H1 (cell line): Measurements from ENCODE around the gene PLCB1. TPM values are rescaled to one million over a fixed set of nuclear protein-coding genes. Genes with fewer than 3 reads are reported as not detected.

Experiments
- CTCF ChIA-PET: fragments of 300-600 bp; sonication (Branson Sonifier 250); formaldehyde crosslinking; loops from one replicate; lab custom pipeline; 2021; ENCODE audit not compliant: partially characterized antibody; lab: Charles Lee
- POLR2A ChIA-PET: fragments of 300-600 bp; sonication (Branson Sonifier 250); formaldehyde crosslinking; loops from one replicate; lab custom pipeline; 2021; ENCODE audit warnings: inconsistent platforms; ENCODE audit not compliant: partially characterized antibody; lab: Charles Lee
- DNase-seq, 2 experiments: peaks; one replicate each; pipeline versions ENCODE4 v3.0.0 to v3.0.0-alpha.2; 2010 to 2022; ENCODE audit warnings: low spot score in 2 of 2, low read depth in 1 of 2, mixed read lengths in 1 of 2
- FAIRE-seq: peaks from 2 replicates; lab custom pipeline; 2011; peaks lifted over from hg19 to GRCh38; lab: Jason Lieb, UNC
- H2AFZ ChIP-seq: 2 replicates; pipeline ENCODE4 v1.8.1; 2012; ENCODE audit warnings: low read length, inconsistent platforms
- H2AK5ac ChIP-seq: 2 replicates; pipeline ENCODE4 v1.6.1; 2013; ENCODE audit warnings: low read depth, low read length
- H2BK120ac ChIP-seq: replicated peaks from 2 replicates; pipeline ENCODE3; 2013; ENCODE audit warnings: low read depth, low read length, inconsistent platforms
- H2BK12ac ChIP-seq: 2 replicates; pipeline ENCODE4 v1.6.1; 2013; ENCODE audit warnings: low read depth, low read length
- H2BK15ac ChIP-seq: 2 replicates; pipeline ENCODE4 v1.6.1; 2013; ENCODE audit warnings: low read length
- H2BK20ac ChIP-seq: 2 replicates; pipeline ENCODE4 v1.6.1; 2013; ENCODE audit warnings: low read length
- H2BK5ac ChIP-seq: 2 replicates; pipeline ENCODE4 v1.6.1; 2013; ENCODE audit warnings: low read depth, low read length
- H3K14ac ChIP-seq: 2 replicates; pipeline ENCODE4 v1.6.1; 2013; ENCODE audit warnings: inconsistent platforms; ENCODE audit not compliant: insufficient read length
- H3K18ac ChIP-seq: 2 replicates; pipeline ENCODE4 v1.6.1; 2013; ENCODE audit warnings: low read length; ENCODE audit errors: extremely low read depth
- H3K23ac ChIP-seq: 2 replicates; pipeline ENCODE4 v1.6.1; 2013; ENCODE audit warnings: inconsistent platforms; ENCODE audit not compliant: insufficient read length
- H3K23me2 ChIP-seq: 2 replicates; pipeline ENCODE4 v1.6.1; 2013; ENCODE audit warnings: low read depth, low read length
- H3K27ac ChIP-seq: 2 replicates; pipeline ENCODE4 v1.6.1; 2011; ENCODE audit warnings: low read depth, low read length, inconsistent platforms
- H3K27me3 ChIP-seq, 4 experiments: replicated peaks in 1 of 4; 1 replicate in 1 of 4; 2 replicates in 3 of 4; pipeline versions ENCODE4 v1.6.1 to v1.8.1; 2011 to 2013; ENCODE audit warnings: low read length in 3 of 4, mild to moderate bottlenecking in 3 of 4, inconsistent platforms in 2 of 4, mixed read lengths in 2 of 4, moderate library complexity in 1 of 4; ENCODE audit not compliant: control insufficient read depth in 3 of 4, insufficient read depth in 3 of 4; ENCODE audit errors: extremely low read depth in 1 of 4
- H3K36me3 ChIP-seq, 4 experiments: 2 replicates each; pipeline versions ENCODE4 v1.6.1 to v1.8.1; 2011 to 2013; ENCODE audit warnings: mild to moderate bottlenecking in 4 of 4, low read length in 3 of 4, moderate library complexity in 2 of 4, control low read depth in 1 of 4, inconsistent platforms in 1 of 4; ENCODE audit not compliant: insufficient read depth in 4 of 4, control insufficient read depth in 2 of 4
- H3K4ac ChIP-seq: replicated peaks from 2 replicates; pipeline ENCODE3; 2013; ENCODE audit warnings: low read length, low read depth, mixed read lengths, inconsistent platforms; ENCODE audit not compliant: insufficient read length
- H3K4me1 ChIP-seq, 4 experiments: replicated peaks in 1 of 4; 1 replicate in 1 of 4; 2 replicates in 3 of 4; pipeline versions ENCODE4 v1.6.1 to v1.8.1; 2011 to 2013; ENCODE audit warnings: low read length in 3 of 4, inconsistent platforms in 2 of 4, mixed read lengths in 1 of 4; ENCODE audit not compliant: insufficient read depth in 4 of 4, control insufficient read depth in 3 of 4
- H3K4me2 ChIP-seq, 2 experiments: 2 replicates each; pipeline versions ENCODE4 v1.6.1 to v1.8.1; 2011 to 2013; ENCODE audit warnings: low read depth in 2 of 2, low read length in 2 of 2, control low read depth in 1 of 2, inconsistent platforms in 1 of 2, mild to moderate bottlenecking in 1 of 2; ENCODE audit not compliant: insufficient read depth in 1 of 2
- H3K4me3 ChIP-seq, 4 experiments: fragments of 200-600, 300-600 bp in 1 of 4; sonication (generic), shearing (Covaris generic), sonication (Bioruptor Twin) in 1 of 4; 2 replicates each; pipeline versions ENCODE4 v1.5.1 to v1.8.1; 2011 to 2016; ENCODE audit warnings: low read length in 4 of 4, low read depth in 3 of 4, control low read depth in 2 of 4, inconsistent platforms in 2 of 4, mild to moderate bottlenecking in 2 of 4, mixed read lengths in 1 of 4, moderate library complexity in 1 of 4; ENCODE audit not compliant: insufficient read depth in 2 of 4; ENCODE audit errors: extremely low read depth in 1 of 4
- H3K56ac ChIP-seq: replicated peaks from 2 replicates; pipeline ENCODE3; 2013; ENCODE audit warnings: low read depth, mild to moderate bottlenecking, mixed read lengths, low read length, inconsistent platforms; ENCODE audit not compliant: insufficient read length
- H3K79me1 ChIP-seq: 2 replicates; pipeline ENCODE4 v1.6.1; 2013; ENCODE audit warnings: low read depth, low read length, control low read depth
- H3K79me2 ChIP-seq, 2 experiments: 2 replicates each; pipeline versions ENCODE4 v1.6.1 to v1.8.1; 2012 to 2013; ENCODE audit warnings: low read length in 2 of 2, mild to moderate bottlenecking in 2 of 2, inconsistent platforms in 1 of 2; ENCODE audit not compliant: insufficient read depth in 2 of 2, control insufficient read depth in 1 of 2
- H3K9ac ChIP-seq, 4 experiments: replicated peaks in 1 of 4; 1 replicate in 1 of 4; 2 replicates in 3 of 4; pipeline versions ENCODE4 v1.6.1 to v1.8.1; 2011 to 2013; ENCODE audit warnings: low read depth in 3 of 4, low read length in 3 of 4, control low read depth in 2 of 4, mild to moderate bottlenecking in 2 of 4, moderate library complexity in 2 of 4, inconsistent platforms in 1 of 4; ENCODE audit errors: extremely low read depth in 1 of 4
- H3K9me3 ChIP-seq, 2 experiments: 2 replicates each; pipeline versions ENCODE4 v1.6.1 to v1.8.1; 2012 to 2013; ENCODE audit warnings: mild to moderate bottlenecking in 2 of 2, moderate library complexity in 2 of 2, control low read depth in 1 of 2, inconsistent platforms in 1 of 2, low read depth in 1 of 2, low read length in 1 of 2, mixed read lengths in 1 of 2; ENCODE audit not compliant: insufficient read depth in 2 of 2
- H4K20me1 ChIP-seq, 2 experiments: replicated peaks in 1 of 2; 2 replicates each; pipeline versions ENCODE3 to v1.8.1; 2011 to 2013; ENCODE audit warnings: inconsistent platforms in 2 of 2, low read length in 2 of 2, mild to moderate bottlenecking in 1 of 2; ENCODE audit not compliant: insufficient read depth in 2 of 2, control insufficient read depth in 1 of 2
- H4K5ac ChIP-seq: 2 replicates; pipeline ENCODE4 v1.6.1; 2013; ENCODE audit warnings: low read length, low read depth, mixed read lengths, inconsistent platforms; ENCODE audit not compliant: insufficient read length
- H4K8ac ChIP-seq: 2 replicates; pipeline ENCODE4 v1.8.0; 2013; ENCODE audit warnings: mild to moderate bottlenecking, moderate library complexity, low read length, inconsistent platforms; ENCODE audit not compliant: insufficient read depth; ENCODE audit errors: extremely low read depth
- H4K91ac ChIP-seq: replicated peaks from 2 replicates; pipeline ENCODE3; 2013; ENCODE audit warnings: low read length, mixed read lengths, inconsistent platforms; ENCODE audit not compliant: insufficient read length
- BACH1 ChIP-seq: IDR thresholded peaks from 2 replicates; pipeline ENCODE4 v1.6.1; 2012; ENCODE audit warnings: low read length, improper control_type of control experiment
- CBX8 ChIP-seq: fragments of 300-800, 300-1000 bp; sonication (generic); IDR thresholded peaks from 2 replicates; pipeline ENCODE4 v1.7.1; 2016; ENCODE audit warnings: low read depth, low read length, borderline replicate concordance
- CREB1 ChIP-seq: IDR thresholded peaks from 2 replicates; pipeline ENCODE4 v1.6.1; 2012; ENCODE audit warnings: inconsistent platforms
- EGR1 ChIP-seq: IDR thresholded peaks from 2 replicates; pipeline ENCODE4 v1.6.1; 2011; ENCODE audit warnings: low read depth, low read length, borderline replicate concordance
- EZH2 ChIP-seq: fragments of 200-600 bp; sonication (generic); IDR thresholded peaks from 2 replicates; pipeline ENCODE4 v1.7.1; 2012; ENCODE audit warnings: low read depth, mild to moderate bottlenecking, moderate library complexity, low read length, inconsistent platforms; ENCODE audit not compliant: severe bottlenecking
- GABPA ChIP-seq: IDR thresholded peaks from 2 replicates; pipeline ENCODE4 v1.6.1; 2011; ENCODE audit warnings: mild to moderate bottlenecking, low read length, moderate library complexity, borderline replicate concordance; ENCODE audit not compliant: insufficient read depth
- JUND ChIP-seq: IDR thresholded peaks from 2 replicates; pipeline ENCODE4 v1.6.1; 2011; ENCODE audit warnings: mild to moderate bottlenecking, improper control_type of control experiment, low read length
- PHF8 ChIP-seq: fragments of 200-600 bp; sonication (generic); conservative IDR thresholded peaks from 2 replicates; pipeline ENCODE4 v1.7.1; 2012; ENCODE audit warnings: low read depth, mild to moderate bottlenecking, inconsistent platforms, low read length, moderate library complexity
- POLR2A ChIP-seq, 2 experiments: IDR thresholded peaks; 1 replicate in 1 of 2; 2 replicates in 1 of 2; pipeline ENCODE4 v1.6.1; 2011; ENCODE audit warnings: low read depth in 2 of 2, low read length in 2 of 2, mild to moderate bottlenecking in 2 of 2; ENCODE audit errors: control extremely low read depth in 1 of 2
- RAD21 ChIP-seq, 2 experiments: IDR thresholded peaks in 1 of 2; conservative IDR thresholded peaks in 1 of 2; 2 replicates each; pipeline ENCODE4 v1.6.1; 2011; ENCODE audit warnings: low read depth in 2 of 2, low read length in 2 of 2, improper control_type of control experiment in 1 of 2, inconsistent platforms in 1 of 2, mild to moderate bottlenecking in 1 of 2, moderate library complexity in 1 of 2
- RXRA ChIP-seq: IDR thresholded peaks from 2 replicates; pipeline ENCODE4 v1.6.1; 2011; ENCODE audit warnings: low read depth, mild to moderate bottlenecking, low read length, moderate library complexity; ENCODE audit not compliant: insufficient read depth
- SUZ12 ChIP-seq: fragments of 200-600 bp; sonication (generic); IDR thresholded peaks from 2 replicates; pipeline ENCODE4 v1.6.1; 2012; ENCODE audit warnings: mild to moderate bottlenecking, inconsistent platforms, low read length, moderate library complexity, mixed read lengths
- TBP ChIP-seq: IDR thresholded peaks from 2 replicates; pipeline ENCODE4 v1.6.1; 2011; ENCODE audit warnings: low read depth, low read length, improper control_type of control experiment
- YY1 ChIP-seq: IDR thresholded peaks from 2 replicates; pipeline ENCODE4 v1.6.1; 2011; ENCODE audit warnings: low read depth, mild to moderate bottlenecking, low read length
- WGBS, 2 experiments: shearing (Covaris generic) in 1 of 2; methylation state at CpG; one replicate each; pipeline versions ENCODE4 v1.1.6 to v1.1.7; 2013 to 2015; ENCODE audit warnings: low lambda C conversion rate in 2 of 2, mixed read lengths in 2 of 2, inconsistent platforms in 1 of 2, low coverage in 1 of 2, missing lambda C conversion rate in 1 of 2; ENCODE audit not compliant: insufficient replicate concordance in 2 of 2, insufficient coverage in 1 of 2, insufficient read length in 1 of 2; ENCODE audit errors: extremely low coverage in 1 of 2, missing lambda C conversion rate in 1 of 2; 5-methylcytosine and 5-hydroxymethylcytosine counted together
- polyA plus RNA-seq, 7 experiments: library from polyadenylated mRNA; depleted of rRNA in 3 of 7; stranded (reverse) in 5 of 7; unstranded in 2 of 7; fragments of >200 nt in 5 of 7; fragments of 200-250 nt in 2 of 7; gene quantifications; 1 replicate in 5 of 7; 2 replicates in 1 of 7; 4 replicates in 1 of 7; pipeline versions ENCODE4 v1.2.1 to v1.2.3, GENCODE V29; 2011 to 2013; ENCODE audit warnings: missing spikeins in 2 of 7, mixed read lengths in 2 of 7
- total RNA-seq: library from RNA; stranded (reverse); fragmentation: NEBNext Ultra II Directional; extraction: Animal tissue kit (Norgen Biotek cat#: 25700); gene quantifications from 2 replicates; pipeline ENCODE4 v1.2.1, GENCODE V29; 2021
- TF ChIP-seq, protein P1 (sequence below): IDR thresholded peaks from 2 replicates; pipeline ENCODE4 v1.6.1; 2012; ENCODE audit warnings: inconsistent platforms

PLCB1 gene
- total and polyA plus RNA-seq, 2 of the 8 experiments (the other 6 are each of a cell fraction or from before 2014, with no cell fraction given): 2.6 to 9.1 TPM

DNA sequence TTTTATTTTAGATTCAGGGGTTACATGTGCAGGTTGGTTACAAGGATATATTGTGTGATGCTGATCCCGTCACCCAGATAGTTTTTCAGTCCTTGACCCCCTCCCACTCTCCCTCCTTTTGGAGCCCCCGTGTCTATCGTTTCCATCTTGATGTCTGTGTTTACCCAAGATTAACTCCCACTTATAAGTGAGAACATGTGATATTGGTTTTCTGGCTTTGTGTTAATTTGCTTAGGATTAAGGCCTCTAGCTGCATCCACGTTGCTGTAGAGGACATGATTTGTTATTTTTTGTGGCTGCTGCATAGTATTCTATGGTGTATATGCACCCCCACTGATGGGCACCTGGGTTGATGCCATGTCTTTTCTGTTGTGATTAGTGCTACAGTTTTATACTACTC is 178.6 kb downstream of the PLCB1 start:
- H3K27ac ChIP-seq: no peak overlapping the region
- H3K9me3 ChIP-seq: no peaks in the 10 kb centered on the region
- no peaks in the 10 kb centered on the region for H3K36me3 ChIP-seq
- no peak overlapping the region for H4K91ac ChIP-seq
- no peak overlapping the region for H2BK120ac ChIP-seq
- no peaks in the 10 kb centered on the region for H3K23me2 ChIP-seq
- no peak overlapping the region for H2BK5ac ChIP-seq
- no peaks in the 10 kb centered on the region for H3K79me1 ChIP-seq
- no peaks in the 10 kb centered on the region for H3K27me3 ChIP-seq
- no peaks in the 10 kb centered on the region for H4K20me1 ChIP-seq
- ChIA-PET POLR2A (no interaction called here), CTCF (interaction anchor here (0.6 to 1.5 kb wide), 2 partner anchors 10 to 382 kb away, joined by 3 to 6 read pairs; no protein-coding TSS in a partner anchor)
- no peak overlapping the region for H4K5ac ChIP-seq
- H3K4me3 ChIP-seq: no peak overlapping the region
- WGBS, 2 experiments: 84% methylated on average over 4 of the region's 4 CpGs; no CpG with 5 or more reads in 1 of the 2 experiments
- H3K4ac ChIP-seq: no peak overlapping the region
- H3K18ac ChIP-seq: no peak overlapping the region
- H3K79me2 ChIP-seq: no peaks in the 10 kb centered on the region
- no peak overlapping the region for H4K8ac ChIP-seq
- H3K4me2 ChIP-seq: no peak overlapping the region
- H3K9ac ChIP-seq: no peak overlapping the region
- H3K4me1 ChIP-seq: peaks cover 0 to 4% (median 2%) of the 10 kb centered on the region in 4 experiments; a peak in 4 of 7 replicates
- no peak overlapping the region for H3K14ac ChIP-seq
- no peak overlapping the region for H2AFZ ChIP-seq
- H2AK5ac ChIP-seq: no peak overlapping the region
- H3K23ac ChIP-seq: no peak overlapping the region
- H2BK12ac ChIP-seq: no peak overlapping the region
- H2BK15ac ChIP-seq: no peak overlapping the region
- DNase-seq (no peak), FAIRE-seq (no peak)
- H3K56ac ChIP-seq: no peak overlapping the region
- no peak overlapping the region for H2BK20ac ChIP-seq
- TF ChIP-seq CBX8 (no peak), JUND (no peak), SUZ12 (no peak), EGR1 (no peak), RAD21 (IDR thresholded peaks at IDR 0.05 in 1 of 2, conservative IDR thresholded peaks at IDR 0.05 in 1 of 2; ENCODE audit: low read depth in 2 of 2, low read length in 2 of 2) (no peak), YY1 (no peak), POLR2A (IDR thresholded peaks at IDR 0.05; ENCODE audit: control extremely low read depth in 1 of 2, low read depth in 2 of 2, low read length in 2 of 2) (no peak), GABPA (no peak), RXRA (no peak), BACH1 (no peak), CREB1 (no peak), PHF8 (no peak), TBP (no peak), EZH2 (no peak)
- TF ChIP-seq, protein P1, sequence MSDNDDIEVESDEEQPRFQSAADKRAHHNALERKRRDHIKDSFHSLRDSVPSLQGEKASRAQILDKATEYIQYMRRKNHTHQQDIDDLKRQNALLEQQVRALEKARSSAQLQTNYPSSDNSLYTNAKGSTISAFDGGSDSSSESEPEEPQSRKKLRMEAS: no peak
